Measurements from ENCODE around the gene HOXB4. TPM values are rescaled to one million over a fixed set of nuclear protein-coding genes. Genes with fewer than 3 reads are reported as not detected.
A peak's percentile ranks its signal among the peaks of the same experiment; 100 is the strongest.

Gene HOXB4
- polyA plus RNA-seq, 1 donor from 2014 or later: 0.14 TPM

GRCh38 chr17:48610282-48611211, 32.4 kb upstream of the HOXB4 start, which contains the start of gene HOXB7:
Gene HOXB7, minus strand, starts transcription at chr17:48611017. Its CDS starts 99 bp downstream, at chr17:48610918.
- peak within 1 kb of the TSS; percentile 94 to 99 (median 98) for H3K4me3 Mint-ChIP-seq
- H3K27me3 Mint-ChIP-seq: peaks cover 39% of the 10 kb centered on the region
- H3K36me3 Mint-ChIP-seq: peaks cover 4% of the 10 kb centered on the region
- H3K9me3 Mint-ChIP-seq: peaks cover 0 to 4% (median 0%) of the 10 kb centered on the region in 3 donors
- peak within 1 kb of the TSS; percentile 82 to 93 (median 92) for H3K27ac Mint-ChIP-seq
- H3K4me1 Mint-ChIP-seq: peaks cover 13 to 15% (median 14%) of the 10 kb centered on the region in 3 donors

- Mint-ChIP-seq H3K4me3 (peak overlapping the region; percentile 94 to 99 (median 98)), H3K27ac (peak overlapping the region in 1 of 3 donors; percentile 33), H3K4me1 (peaks cover 10 to 15% (median 12%) of the 10 kb centered on the region in 3 donors), H3K36me3 (peaks cover 4% of the 10 kb centered on the region), H3K9me3 (peaks cover 0 to 4% (median 0%) of the 10 kb centered on the region in 3 donors), H3K27me3 (peaks cover 39% of the 10 kb centered on the region)
These were observed 31.7 kb upstream of the HOXB4 start for GRCh38 chr17:48609759-48610281.

GRCh38 chr17:48609033-48609432, 30.9 kb upstream of the HOXB4 start:
- Mint-ChIP-seq H3K36me3 (peaks cover 4% of the 10 kb centered on the region), H3K27me3 (peaks cover 43% of the 10 kb centered on the region)

GRCh38 chr17:48608494-48608834, 30.3 kb upstream of the HOXB4 start:
- H3K36me3 Mint-ChIP-seq: peaks cover 2% of the 10 kb centered on the region
- H3K4me3 Mint-ChIP-seq: peak overlapping the region in 1 of 4 donors; percentile 99
- peaks cover 46% of the 10 kb centered on the region for H3K27me3 Mint-ChIP-seq
- H3K27ac Mint-ChIP-seq: peak overlapping the region in 1 of 3 donors; percentile 33
- peaks cover 10 to 13% (median 12%) of the 10 kb centered on the region in 3 donors for H3K4me1 Mint-ChIP-seq
- H3K9me3 Mint-ChIP-seq: peaks cover 0 to 3% (median 0%) of the 10 kb centered on the region in 3 donors

More at GRCh38 chr17:48609033-48609432, 30.9 kb upstream of the HOXB4 start:
- peaks cover 10 to 15% (median 12%) of the 10 kb centered on the region in 3 donors for H3K4me1 Mint-ChIP-seq
- peaks cover 0 to 3% (median 0%) of the 10 kb centered on the region in 3 donors for H3K9me3 Mint-ChIP-seq
- H3K27ac Mint-ChIP-seq: peak overlapping the region in 1 of 3 donors; percentile 33
- peak overlapping the region in 3 of 4 donors; percentile 3 to 99 (median 65) for H3K4me3 Mint-ChIP-seq

- Mint-ChIP-seq H3K9me3 (peaks cover 0 to 3% (median 0%) of the 10 kb centered on the region in 3 donors), H3K27me3 (peaks cover 52% of the 10 kb centered on the region), H3K4me3 (peak overlapping the region in 2 of 4 donors; percentile 33 to 99), H3K4me1 (peaks cover 9 to 15% (median 10%) of the 10 kb centered on the region in 3 donors), H3K27ac (peak overlapping the region in 1 of 3 donors; percentile 83), H3K36me3 (peaks cover 2% of the 10 kb centered on the region)
These were observed 28.9 kb upstream of the HOXB4 start for GRCh38 chr17:48606892-48607614.

DNA sequence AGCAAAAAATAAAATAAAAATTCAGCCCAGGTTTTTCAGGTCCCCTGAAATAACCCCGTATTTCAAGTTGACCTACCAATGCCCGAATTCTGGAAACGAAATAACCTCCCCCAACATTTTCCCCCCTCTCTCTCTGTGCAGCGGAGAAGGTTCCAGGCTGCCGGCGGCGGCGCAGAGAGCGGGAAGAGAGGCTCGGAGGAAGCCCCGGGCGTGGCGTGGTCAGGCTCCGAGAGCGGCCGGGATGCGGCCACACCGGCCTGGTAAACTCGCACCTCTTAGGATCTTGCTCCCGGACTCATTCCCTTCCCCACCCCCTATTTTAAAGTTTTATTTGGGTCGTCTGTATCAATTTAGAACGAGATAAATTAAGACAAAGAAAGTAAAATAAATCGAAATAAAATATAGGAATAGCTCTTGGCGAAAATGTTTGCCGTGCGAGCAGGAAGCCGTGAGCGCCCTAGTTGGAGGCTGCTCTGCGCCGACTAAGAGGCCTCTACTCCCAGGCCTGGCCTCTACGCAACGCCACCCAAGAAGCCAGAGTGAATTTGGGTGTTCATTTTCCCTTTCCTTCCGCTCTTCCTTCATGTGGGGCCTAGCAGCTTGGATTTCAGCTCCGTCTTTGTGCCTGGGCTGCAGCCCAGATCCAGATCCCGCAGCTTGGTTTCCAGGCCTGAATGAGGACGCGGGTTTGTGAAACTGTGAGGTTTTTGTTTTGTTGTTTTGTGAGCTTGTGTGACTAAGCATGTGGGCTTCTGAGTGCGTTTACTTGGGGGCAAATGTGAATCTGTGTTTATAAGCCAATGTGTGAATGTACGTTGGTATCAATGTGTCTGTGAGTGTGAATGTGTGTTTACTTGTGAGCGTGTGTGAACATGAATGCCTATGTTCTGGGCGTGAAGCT, 28.1 kb upstream of the HOXB4 start:
- Mint-ChIP-seq H3K27ac (peak overlapping the region in 1 of 3 donors; percentile 6), H3K4me3 (peak overlapping the region in 1 of 4 donors; percentile 10), H3K36me3 (peaks cover 2% of the 10 kb centered on the region), H3K9me3 (peaks cover 0 to 3% (median 0%) of the 10 kb centered on the region in 3 donors), H3K27me3 (peaks cover 57% of the 10 kb centered on the region), H3K4me1 (peaks cover 6 to 12% (median 7%) of the 10 kb centered on the region in 3 donors)

- Mint-ChIP-seq H3K27me3 (peaks cover 55% of the 10 kb centered on the region), H3K4me3 (peak overlapping the region in 1 of 4 donors; percentile 65), H3K9me3 (no peaks in the 10 kb centered on the region), H3K4me1 (peaks cover 3 to 5% (median 3%) of the 10 kb centered on the region in 3 donors), H3K36me3 (peaks cover 2% of the 10 kb centered on the region), H3K27ac (peak overlapping the region in 2 of 3 donors; percentile 39 to 56)
These were observed 27.3 kb upstream of the HOXB4 start for GRCh38 chr17:48605409-48605919.

- peak within 1 kb of the TSS in 2 of 3 donors; percentile 39 to 56 for H3K27ac Mint-ChIP-seq
- H3K4me3 Mint-ChIP-seq: peak within 1 kb of the TSS; percentile 42 to 77 (median 70)
- peaks cover 60% of the 10 kb centered on the region for H3K27me3 Mint-ChIP-seq
- peaks cover 3 to 5% (median 3%) of the 10 kb centered on the region in 3 donors for H3K4me1 Mint-ChIP-seq
- H3K36me3 Mint-ChIP-seq: peaks cover 2% of the 10 kb centered on the region
- no peaks in the 10 kb centered on the region for H3K9me3 Mint-ChIP-seq
These were observed 26.7 kb upstream of the HOXB4 start, which contains the start of gene HOXB6 for GRCh38 chr17:48604770-48605329. Gene HOXB6, minus strand, starts transcription at chr17:48604986. Its CDS starts 6,836 bp downstream, at chr17:48598150.

DNA sequence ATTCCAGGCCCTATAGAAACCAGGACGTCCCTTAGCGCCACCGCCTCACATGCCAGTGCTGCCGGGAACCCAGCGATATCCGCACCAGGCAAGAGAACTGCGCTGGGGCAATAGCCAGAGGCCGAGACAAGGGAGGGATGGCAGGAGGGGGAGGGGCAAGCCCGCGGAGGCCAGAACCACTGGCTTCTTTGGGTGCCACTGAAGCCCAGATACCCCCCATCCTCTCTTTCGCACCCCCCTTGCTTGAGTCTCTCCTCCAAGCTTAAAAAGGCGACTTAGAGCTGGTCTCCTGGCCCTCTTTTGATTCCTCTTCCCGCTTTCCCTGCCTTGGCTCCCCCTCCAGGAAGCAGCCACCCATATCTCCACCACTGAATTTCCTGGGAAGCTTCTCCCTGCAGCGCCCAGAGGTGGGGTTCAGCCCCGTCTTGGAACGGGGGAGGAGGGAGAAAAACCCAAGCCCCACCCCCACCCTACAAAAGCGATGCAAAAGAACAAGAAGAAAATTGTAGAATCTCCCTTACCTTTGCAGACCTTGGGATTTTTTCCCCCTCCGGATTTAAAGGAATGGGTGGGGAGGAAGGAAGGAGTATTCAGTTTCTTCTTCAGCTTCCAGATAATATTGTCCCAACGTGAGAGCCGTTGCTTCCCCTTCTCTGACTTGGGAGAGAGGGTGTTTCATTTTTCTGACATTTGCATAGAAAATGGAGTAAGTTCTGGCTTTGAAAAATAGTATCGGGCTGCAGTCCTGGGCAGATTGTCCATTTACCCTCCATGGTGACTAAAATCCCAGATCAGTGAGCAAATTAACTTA, 26.0 kb upstream of the HOXB4 start:
- H3K9me3 Mint-ChIP-seq: no peaks in the 10 kb centered on the region
- H3K27ac Mint-ChIP-seq: peak overlapping the region in 1 of 3 donors; percentile 56
- peaks cover 3 to 5% (median 3%) of the 10 kb centered on the region in 3 donors for H3K4me1 Mint-ChIP-seq
- peak overlapping the region in 3 of 4 donors; percentile 35 to 77 (median 65) for H3K4me3 Mint-ChIP-seq
- H3K36me3 Mint-ChIP-seq: peaks cover 2% of the 10 kb centered on the region
- H3K27me3 Mint-ChIP-seq: peaks cover 61% of the 10 kb centered on the region

GRCh38 chr17:48601539-48602425, 23.6 kb upstream of the HOXB4 start:
- Mint-ChIP-seq H3K27me3 (peaks cover 78% of the 10 kb centered on the region), H3K4me1 (peaks cover 8 to 15% (median 14%) of the 10 kb centered on the region in 3 donors), H3K9me3 (peaks cover 0 to 2% (median 0%) of the 10 kb centered on the region in 3 donors), H3K27ac (peak overlapping the region; percentile 49 to 73 (median 53)), H3K4me3 (peak overlapping the region in 2 of 4 donors; percentile 60), H3K36me3 (no peaks in the 10 kb centered on the region)

GRCh38 chr17:48601207-48601538, 23.0 kb upstream of the HOXB4 start:
- H3K4me1 Mint-ChIP-seq: peaks cover 12 to 16% (median 15%) of the 10 kb centered on the region in 3 donors

More at GRCh38 chr17:48601207-48601538, 23.0 kb upstream of the HOXB4 start:
- H3K27me3 Mint-ChIP-seq: peaks cover 79% of the 10 kb centered on the region
- peak overlapping the region in 1 of 4 donors; percentile 60 for H3K4me3 Mint-ChIP-seq
- peaks cover 0 to 2% (median 0%) of the 10 kb centered on the region in 3 donors for H3K9me3 Mint-ChIP-seq
- H3K27ac Mint-ChIP-seq: peak overlapping the region; percentile 49 to 73 (median 53)
- H3K36me3 Mint-ChIP-seq: no peaks in the 10 kb centered on the region

All from IgD-negative memory B cell (primary cell).